NCI-H1092 treated with DMSO at 0.1 percent for 48 hours (cell line): ENCODE measurements around the gene APH1A.
"Not testable (repeated sequence)": the region's sequence is repeated elsewhere in the genome, so short reads cannot be mapped to it uniquely, and the experiment has no call there.

Source experiments
- DNase-seq: peaks from one replicate; lab custom pipeline; 2025; lab: John Stamatoyannopoulos, UW

Gene APH1A

DNA sequence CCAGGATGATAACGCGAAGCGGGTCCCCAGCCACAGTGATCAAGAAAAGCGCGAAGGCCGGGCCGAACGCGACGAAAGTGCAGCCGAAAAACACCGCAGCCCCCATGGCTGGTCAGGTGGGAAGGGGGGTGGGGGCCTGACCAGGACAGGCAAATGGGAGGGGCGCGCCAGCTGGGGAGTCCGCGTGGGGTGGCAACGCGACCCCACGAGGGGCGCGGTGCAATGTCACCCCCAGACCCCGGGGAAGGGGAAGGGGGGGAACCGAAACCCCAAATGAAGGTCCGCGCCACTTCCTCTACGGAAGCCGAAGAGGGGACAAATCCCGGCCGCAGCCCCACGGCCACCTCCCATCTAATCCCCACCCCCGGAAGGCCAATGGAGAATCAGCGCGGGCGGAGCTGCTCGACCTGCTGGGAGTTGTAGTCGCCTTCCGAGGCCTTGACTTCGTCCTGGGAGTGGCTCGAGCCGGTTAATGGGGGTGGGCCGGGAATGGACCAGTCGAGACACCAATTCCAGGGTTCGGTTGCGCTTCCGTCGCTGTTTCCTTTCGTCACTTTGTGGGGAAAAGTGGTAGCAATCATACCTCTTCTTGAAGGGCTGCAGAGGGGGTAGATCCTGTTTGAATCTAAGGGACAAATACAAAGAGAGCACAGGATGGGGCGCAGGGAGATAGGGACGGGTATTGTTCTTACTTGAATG, at the start of gene APH1A:
TSS of gene APH1A (minus strand) at position 312 of the 699 bp plus-strand sequence. CDS start at position 106, 206 bp downstream.
- peak; percentile 97 for DNase-seq

- DNase-seq, result not testable (repeated sequence)
Measured at GRCh38 chr1:150314691-150315090, 45.9 kb upstream of the APH1A start.

DNA sequence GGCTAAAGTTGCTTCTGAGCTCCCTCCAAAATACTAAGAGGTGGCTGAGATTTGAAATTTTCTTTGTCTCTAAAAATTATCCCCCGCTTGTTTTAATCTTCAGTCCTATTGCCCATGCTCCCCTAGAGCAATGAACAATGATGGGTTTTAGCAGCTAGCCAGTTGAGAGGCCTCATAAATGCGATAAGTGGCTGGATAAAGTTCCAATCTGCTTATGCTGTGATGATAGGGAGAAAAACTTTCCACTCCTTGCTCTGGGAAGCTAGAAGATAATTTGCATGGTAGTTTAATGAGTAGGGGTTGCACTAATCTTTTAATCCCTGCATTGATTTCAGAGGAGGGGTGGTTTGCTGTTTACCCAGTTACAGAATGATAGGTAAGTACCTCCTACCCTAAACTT, 42.9 kb upstream of the APH1A start:
- no peak for DNase-seq

DNA sequence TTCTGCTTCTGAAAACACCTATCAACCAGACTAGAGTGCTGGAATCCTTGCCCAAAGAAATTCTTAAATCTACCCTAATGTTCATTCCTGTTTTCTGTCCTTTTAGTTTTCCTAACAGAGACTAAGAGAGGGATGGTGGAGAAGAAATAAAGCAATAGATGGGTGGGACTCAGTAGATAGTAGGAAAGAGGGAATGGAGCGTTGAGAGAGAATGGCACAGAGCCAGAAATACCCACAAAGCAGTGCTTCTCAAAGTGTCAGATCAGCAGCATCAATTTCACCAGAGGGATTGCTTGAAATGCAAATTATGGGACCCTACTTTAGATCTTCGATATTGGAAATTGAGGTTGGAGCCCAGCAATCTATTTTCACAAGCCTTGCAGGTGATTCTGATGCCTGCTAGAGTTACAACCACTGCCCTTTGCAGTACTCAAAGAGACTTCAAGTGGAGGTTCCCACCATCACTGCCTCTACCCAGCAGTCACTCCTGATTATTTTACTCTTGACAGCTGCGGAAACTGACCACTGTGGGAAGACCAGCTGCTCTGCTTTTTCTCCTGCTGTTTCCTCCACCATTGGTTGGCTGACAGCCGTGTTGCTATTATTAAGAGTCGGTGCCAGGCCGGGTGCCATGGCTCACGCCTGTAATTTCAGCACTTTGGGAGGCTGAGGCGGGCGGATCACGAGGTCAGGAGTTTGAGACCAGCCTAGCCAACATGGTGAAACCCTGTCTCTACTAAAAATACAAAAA, 41.1 kb upstream of the APH1A start:
- peak; percentile 64 for DNase-seq

DNA sequence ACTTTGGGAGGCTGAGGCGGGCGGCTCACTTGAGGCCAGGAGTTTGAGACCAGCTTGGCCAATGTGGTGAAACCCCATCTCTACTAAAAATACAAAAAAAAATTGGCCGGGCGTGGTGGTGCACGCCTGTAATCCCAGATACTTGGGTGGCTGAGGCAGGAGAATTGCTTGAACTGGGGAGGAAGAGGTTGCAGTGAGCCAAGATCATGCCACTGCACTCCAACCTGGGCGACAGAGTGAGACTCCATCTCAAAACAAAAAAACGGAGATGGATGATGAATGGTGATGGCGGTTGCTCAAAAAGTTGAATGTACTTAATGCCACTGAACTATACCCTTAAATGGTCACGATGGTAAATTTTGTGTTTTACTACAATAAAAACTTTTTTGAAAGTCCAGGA, 39.8 kb upstream of the APH1A start:
- not testable (repeated sequence) for DNase-seq

DNA sequence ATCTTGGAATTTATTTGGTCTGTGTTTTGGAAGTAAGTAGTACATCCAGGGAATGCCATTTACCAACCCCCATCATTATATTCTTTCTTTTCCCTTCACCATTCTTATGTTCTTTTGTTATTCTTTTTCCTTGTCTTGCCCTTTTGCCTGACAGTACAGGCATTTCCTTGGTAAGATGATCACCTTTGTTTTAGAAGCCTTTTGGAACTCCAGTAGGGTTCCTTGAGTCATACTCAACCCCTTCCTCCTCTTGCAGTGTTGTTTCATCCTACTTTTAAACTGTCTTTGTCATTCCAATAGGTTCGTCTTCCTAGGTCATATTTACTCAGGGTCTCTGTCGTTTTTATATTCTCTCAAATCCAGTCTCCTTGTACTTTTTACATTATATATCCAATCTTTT, 34.1 kb upstream of the APH1A start:
- no peak for DNase-seq

DNA sequence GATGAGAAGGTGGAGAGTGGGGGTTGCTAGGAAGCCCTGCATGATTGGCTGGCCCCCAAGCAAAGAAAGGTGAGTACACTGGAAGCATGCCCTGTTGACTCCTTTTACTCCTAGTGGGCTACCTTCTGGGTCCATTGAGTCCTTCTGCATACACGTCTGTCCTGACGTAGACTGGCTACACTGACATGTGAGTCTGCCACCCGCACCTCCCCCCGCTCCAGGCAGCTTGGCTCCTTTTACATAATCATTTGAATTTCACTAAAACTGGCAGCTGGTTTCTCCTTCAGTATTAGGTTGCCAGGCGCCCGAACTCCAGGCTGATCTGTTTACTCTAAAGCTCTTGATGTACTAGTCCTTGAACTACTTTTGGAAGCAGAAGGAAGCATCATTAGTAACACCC, 33.5 kb upstream of the APH1A start:
- no peak for DNase-seq

GRCh38 chr1:150299716-150300115, 30.9 kb upstream of the APH1A start:
- DNase-seq, result no peak

GRCh38 chr1:150295476-150295875, 26.7 kb upstream of the APH1A start:
- no peak for DNase-seq

DNA sequence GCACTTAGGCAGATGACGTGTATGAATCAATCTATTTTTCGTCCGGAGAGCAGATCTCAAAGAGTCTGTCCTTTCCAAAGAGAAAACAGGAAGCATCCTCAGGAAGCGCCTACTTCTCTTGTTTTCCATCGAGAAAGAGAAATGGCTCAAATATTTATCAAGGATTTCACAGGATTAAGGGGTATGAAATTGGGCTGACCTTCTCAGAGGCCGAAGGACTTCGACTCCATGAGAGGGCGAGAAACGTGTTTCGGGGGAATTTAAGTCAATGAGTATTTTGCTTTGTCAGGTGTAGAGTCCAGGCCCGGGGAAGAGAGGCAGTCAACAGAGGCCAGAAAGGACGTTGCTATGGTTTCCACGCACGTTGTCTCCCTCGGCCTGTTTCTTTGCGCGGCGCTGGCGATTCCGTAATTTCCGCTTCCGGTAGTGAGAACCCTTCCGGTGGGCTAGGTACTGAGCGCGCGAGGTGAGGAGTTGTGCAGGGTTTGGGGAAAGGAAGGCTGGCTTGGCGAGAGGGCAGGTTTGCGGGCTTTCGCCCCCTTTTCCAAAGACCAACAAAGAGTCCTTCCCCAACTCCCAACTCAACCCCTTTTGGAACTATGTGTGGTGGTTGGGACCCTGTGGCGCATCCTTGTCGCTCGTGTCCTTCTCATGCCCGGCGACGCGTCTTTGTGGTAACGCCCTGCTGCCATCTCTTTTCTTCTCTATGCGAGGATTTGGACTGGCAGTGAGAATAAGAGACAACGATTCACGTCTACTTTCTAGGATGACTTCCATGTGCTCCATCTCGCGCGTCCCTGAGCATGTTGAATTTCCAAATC, 24.8 kb upstream of the APH1A start, which contains the start of gene MRPS21:
TSS of gene MRPS21 (plus strand) at position 429 of the 821 bp plus-strand sequence. CDS start 506 bp downstream, outside the sequence.
- DNase-seq, result peak; percentile 95

DNA sequence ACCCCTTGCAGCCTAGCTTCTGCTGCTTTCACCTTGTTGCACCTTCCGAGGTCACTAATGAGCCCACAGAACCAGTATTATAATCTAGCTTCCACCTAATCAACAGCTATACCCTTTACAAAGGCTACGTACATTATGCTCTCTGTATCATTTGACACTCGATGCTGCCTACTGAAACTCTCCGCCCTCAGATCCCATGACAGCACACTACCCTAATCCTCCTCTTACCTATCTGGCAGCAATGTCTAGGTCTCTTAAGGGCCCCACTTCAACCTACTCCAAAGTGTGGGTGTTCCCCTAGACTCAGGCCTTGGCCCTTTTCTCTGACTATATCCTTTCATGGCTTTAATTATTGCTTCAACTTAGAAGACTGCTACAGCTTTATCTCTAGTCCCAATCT, 20.0 kb upstream of the APH1A start:
- no peak for DNase-seq

DNA sequence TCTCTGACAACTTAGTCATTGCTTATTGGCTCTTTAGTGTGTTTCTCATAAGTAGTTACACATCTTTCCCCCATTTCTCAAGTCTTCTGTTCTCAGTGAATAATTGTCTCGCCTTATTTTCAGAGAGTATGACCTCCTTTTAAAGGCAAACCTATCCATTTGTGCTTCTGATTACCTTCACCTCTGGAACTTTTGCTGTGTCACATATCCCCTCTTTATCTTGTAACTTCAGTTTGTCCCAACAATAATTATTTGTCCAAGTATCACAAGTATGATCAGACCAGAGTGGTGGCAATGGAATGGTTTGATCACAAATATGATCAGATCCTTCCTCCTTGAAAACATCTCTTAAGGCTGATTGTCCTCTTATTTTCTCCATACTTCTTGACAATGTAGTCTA, 19.6 kb upstream of the APH1A start:
- DNase-seq, result no peak

- no peak for DNase-seq
Measured at GRCh38 chr1:150283260-150283659, 14.4 kb upstream of the APH1A start.

DNA sequence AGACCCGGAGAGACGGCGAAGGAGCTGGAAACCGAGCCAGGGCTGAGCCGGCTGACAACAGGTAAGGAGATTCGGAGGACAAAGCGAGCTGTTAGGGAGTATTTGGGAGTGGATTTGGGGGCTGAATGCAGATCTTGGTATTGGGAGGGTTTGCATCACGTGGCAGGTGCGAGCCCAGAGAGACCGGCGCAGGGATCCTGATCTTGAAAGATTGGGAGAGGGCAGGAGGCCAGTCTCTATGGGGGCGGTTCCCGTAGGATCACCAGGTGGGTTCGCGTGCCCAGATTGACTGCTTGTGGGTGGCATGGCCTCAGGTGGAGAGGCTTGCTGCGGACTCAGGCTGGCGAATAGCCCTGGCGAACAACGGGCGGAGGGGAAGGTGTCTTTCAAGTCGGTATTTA, 13.7 kb upstream of the APH1A start:
- DNase-seq, result no peak

DNA sequence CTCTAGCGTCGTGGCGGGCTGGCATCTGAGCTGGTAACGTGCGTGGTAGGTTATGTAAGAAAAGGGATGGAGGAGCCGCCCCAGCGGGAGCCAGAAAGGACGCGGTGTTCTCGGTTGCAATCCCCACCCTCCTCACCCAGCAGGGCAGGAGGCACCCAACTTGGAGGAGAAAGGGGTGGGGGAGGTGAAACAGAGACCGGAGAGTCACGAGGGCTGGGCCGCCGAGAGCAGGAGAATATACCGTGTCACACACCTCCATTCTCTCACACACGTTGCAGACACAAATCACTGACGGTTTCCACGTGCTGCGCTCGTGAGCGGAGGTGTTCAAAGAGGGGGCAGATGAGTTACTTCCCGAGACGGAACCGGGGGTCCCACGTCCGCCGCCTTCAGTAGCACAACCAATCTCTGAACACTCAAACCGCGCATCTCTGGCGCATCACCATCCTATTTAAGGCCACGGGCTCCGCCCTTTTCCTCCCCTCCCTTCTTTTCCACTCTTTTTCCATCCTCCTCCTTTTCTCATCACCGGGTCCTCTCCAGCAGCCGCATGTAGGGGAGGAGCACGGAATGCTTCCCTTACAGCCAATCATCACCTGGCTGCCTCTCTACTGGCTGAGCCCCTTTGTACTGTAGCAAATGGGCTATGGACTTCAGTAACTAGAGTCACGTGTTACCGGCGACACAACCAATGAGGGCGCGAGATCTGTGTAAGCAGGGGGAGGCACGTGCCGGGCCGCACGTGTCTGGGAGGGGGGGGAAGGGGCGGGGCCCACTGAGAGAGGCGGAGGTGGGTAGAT, 13.1 kb upstream of the APH1A start, which contains the start of gene CIART:
TSS of gene CIART (plus strand) at position 797 of the 800 bp plus-strand sequence. CDS start 714 bp downstream, outside the sequence.
- peak; percentile 100 for DNase-seq

DNA sequence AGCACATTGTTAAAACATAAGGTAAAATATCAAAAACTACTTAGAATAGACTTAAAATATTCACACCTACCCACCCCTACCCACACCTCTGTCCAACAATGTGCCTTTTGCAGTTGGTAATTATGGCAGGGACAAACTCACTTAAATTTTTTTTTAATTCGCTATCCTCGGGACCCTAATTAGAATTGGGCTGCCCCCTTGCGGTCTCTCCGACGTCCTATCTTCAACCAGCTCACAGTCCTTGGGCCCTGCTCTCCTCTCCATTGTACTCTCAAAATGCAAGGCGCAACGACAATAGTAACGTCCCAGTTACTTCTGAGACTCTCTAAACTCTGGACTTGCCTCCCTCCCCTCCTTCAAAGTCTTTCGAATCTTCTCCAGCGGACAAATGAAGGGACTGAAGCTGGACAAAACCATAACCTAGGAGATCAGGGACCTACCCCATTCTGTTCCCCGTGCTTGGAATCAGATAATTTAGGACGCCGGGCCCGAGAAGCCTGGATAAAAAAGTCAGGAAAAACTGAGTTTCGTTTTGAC, 12.5 kb upstream of the APH1A start:
- peak; percentile 78 for DNase-seq

GRCh38 chr1:150280138-150280707, 11.4 kb upstream of the APH1A start:
- DNase-seq, result no peak

DNA sequence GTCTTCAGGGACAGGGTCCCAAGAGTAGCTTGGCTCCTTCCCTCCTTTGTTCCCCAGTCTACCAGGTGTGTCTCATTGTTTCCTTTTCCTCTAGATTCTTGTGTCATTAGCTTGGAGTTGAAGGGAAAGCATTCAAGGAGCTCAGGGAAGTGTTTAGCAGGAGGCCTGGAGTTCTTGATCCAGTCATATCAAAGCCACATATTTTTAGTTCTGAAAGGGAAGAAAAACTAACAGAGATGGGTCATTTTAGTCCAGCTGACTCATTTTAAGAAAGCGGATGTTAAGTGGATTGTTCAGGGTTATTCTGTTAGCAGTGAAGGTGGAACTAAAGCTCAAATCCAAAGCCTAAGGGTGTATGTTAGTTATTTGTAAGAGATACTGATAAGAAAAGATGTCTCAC, 4.5 kb upstream of the APH1A start:
- DNase-seq, result no peak

GRCh38 chr1:150271291-150271959, 2.6 kb upstream of the APH1A start:
- DNase-seq, result no peak

DNA sequence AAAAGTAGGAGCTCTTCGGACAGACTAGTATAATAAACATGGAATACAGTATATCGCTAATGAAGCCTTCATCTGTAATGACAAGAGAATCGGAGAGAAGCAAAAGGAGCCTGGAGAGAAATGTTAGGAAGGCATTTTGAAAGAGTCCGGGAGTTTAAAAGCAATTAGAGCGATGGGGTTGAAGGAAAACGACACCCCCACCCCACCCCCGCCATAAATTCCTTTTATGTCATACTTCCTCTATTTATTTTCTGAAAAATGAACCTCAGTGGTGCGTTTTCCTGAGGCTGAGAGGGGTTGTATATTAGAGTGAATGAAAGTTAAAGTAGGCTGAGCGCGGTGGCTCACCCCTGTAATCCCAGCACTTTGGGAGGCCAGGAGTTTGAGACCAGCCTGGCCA, 635 bp upstream of the APH1A start:
- no peak for DNase-seq
